CD4-positive, alpha-beta T cell (primary cell): ENCODE results near the gene MLIP. TPM values are rescaled to one million over a fixed set of nuclear protein-coding genes. Genes with fewer than 3 reads are reported as not detected.

ENCODE experiments used
- ATAC-seq: fragments of 200-7000 bp; cut with Tn5 transposase; one replicate; pipeline ENCODE4 v1.10.0; 2022; ENCODE audit warnings: mild to moderate bottlenecking; ENCODE audit not compliant: poor library complexity
- CTCF ChIA-PET: fragments of 350-600 bp; sonication (Branson Sonifier 250); formaldehyde crosslinking; loops from one replicate; lab custom pipeline; 2021; ENCODE audit warnings: antibody characterized with exemption, inconsistent platforms; lab: Charles Lee
- POLR2A ChIA-PET: fragments of 350-600 bp; sonication (Branson Sonifier 250); formaldehyde crosslinking; loops from one replicate; lab custom pipeline; 2021; ENCODE audit warnings: antibody characterized with exemption, inconsistent platforms; lab: Charles Lee
- DNase-seq, 14 experiments: peaks; one replicate each; pipeline ENCODE4 v3.0.0-alpha.2; 2013 to 2020; ENCODE audit warnings: mixed read lengths in 2 of 14
- H3K27ac ChIP-seq, 2 donors: one replicate each; pipeline versions ENCODE4 v1.5.1 to v1.7.0; 2013; ENCODE audit warnings: low read length in 2 of 2, low read depth in 1 of 2, mild to moderate bottlenecking in 1 of 2
- H3K27me3 ChIP-seq, 2 experiments: 1 replicate in 1 of 2; 2 replicates in 1 of 2; pipeline versions ENCODE4 v1.6.1 to v1.7.0; 2013; ENCODE audit warnings: low read length in 2 of 2, control low read depth in 1 of 2, mild to moderate bottlenecking in 1 of 2, moderate library complexity in 1 of 2; ENCODE audit not compliant: insufficient read depth in 2 of 2, control insufficient read depth in 1 of 2
- H3K36me3 ChIP-seq: one replicate; pipeline ENCODE4 v1.6.1; 2013; ENCODE audit warnings: low read length, control low read depth; ENCODE audit not compliant: insufficient read depth
- H3K4me1 ChIP-seq: one replicate; pipeline ENCODE4 v1.6.1; 2013; ENCODE audit warnings: low read length, control low read depth; ENCODE audit not compliant: insufficient read depth
- H3K4me3 ChIP-seq: one replicate; pipeline ENCODE4 v1.5.1; 2013; ENCODE audit warnings: mild to moderate bottlenecking, low read length, moderate library complexity
- H3K9me3 ChIP-seq, 2 experiments: 1 replicate in 1 of 2; 2 replicates in 1 of 2; pipeline versions ENCODE4 v1.6.1 to v1.7.0; 2013; ENCODE audit warnings: low read length in 2 of 2, mild to moderate bottlenecking in 2 of 2, control low read depth in 1 of 2, moderate library complexity in 1 of 2; ENCODE audit not compliant: control insufficient read depth in 1 of 2, insufficient read depth in 1 of 2
- H3K27ac Mint-ChIP-seq: one replicate; pipeline ENCODE4 v1.8.0; 2020; ENCODE audit warnings: mixed read lengths
- H3K27me3 Mint-ChIP-seq: one replicate; pipeline ENCODE4 v1.8.0; 2021; ENCODE audit warnings: mixed read lengths
- H3K36me3 Mint-ChIP-seq: one replicate; pipeline ENCODE4 v1.8.0; 2021; ENCODE audit warnings: low read depth, mixed read lengths
- H3K4me1 Mint-ChIP-seq: one replicate; pipeline ENCODE4 v1.8.0; 2021; ENCODE audit warnings: low read depth, mixed read lengths
- H3K4me3 Mint-ChIP-seq: one replicate; pipeline ENCODE4 v1.8.0; 2020; ENCODE audit warnings: mild to moderate bottlenecking, mixed read lengths
- H3K9me3 Mint-ChIP-seq: one replicate; pipeline ENCODE4 v1.8.0; 2020; ENCODE audit warnings: mixed read lengths
- intact Hi-C, 2 experiments: fragments of 100-400 bp; cut with DNase I in 1 of 2; cut with micrococcal nuclease in 1 of 2; formaldehyde crosslinking; loops; one replicate each; pipeline versions ENCODE4 v1.15.1 to v1.9.0; 2023 to 2025; cut with DNase I, micrococcal nuclease
- total RNA-seq, 174 experiments: library from RNA in 2 of 174; stranded (reverse) in 2 of 174; gene quantifications; one replicate each; pipeline ENCODE4 v1.2.3 and lab custom pipeline; 2021 to 2026
- TF ChIP-seq, protein P1 (sequence below): fragments of 200-600 bp; IDR thresholded peaks from one replicate; pipeline ENCODE4 v1.8.0; 2022; ENCODE audit warnings: antibody characterized with exemption, mild to moderate bottlenecking

MLIP gene
- total RNA-seq, 2 experiments from 2014 or later = not detected

DNA sequence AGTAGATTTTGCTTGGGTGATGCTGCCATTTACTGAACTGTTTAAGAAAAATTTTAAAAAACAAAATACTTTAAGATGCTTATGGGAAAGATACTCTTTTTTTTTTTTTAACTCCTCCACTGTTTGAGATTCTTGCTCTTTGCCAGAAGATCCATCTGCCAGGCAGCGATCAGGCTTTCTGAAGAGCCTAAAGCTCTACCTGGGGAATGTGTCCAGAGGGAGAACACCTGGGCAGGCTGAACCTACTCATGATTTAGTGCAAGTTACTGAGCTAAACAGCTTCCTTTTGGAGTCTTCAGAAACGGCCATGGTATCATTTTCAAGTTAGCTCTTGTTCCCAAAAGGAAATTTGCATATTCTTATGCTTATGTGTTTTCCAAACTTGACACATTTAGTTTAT lies 23.5 kb upstream of the MLIP start:
- peaks cover 6% of the 10 kb centered on the region for H3K27me3 Mint-ChIP-seq
- H3K9me3 ChIP-seq = no peaks in the 10 kb centered on the region
- H3K27ac Mint-ChIP-seq = no peak overlapping the region
- H3K27me3 ChIP-seq = no peaks in the 10 kb centered on the region
- no peak overlapping the region for H3K4me3 Mint-ChIP-seq
- no peaks in the 10 kb centered on the region for H3K9me3 Mint-ChIP-seq
- intact Hi-C loops = no loop called here
- TF ChIP-seq, protein P1, sequence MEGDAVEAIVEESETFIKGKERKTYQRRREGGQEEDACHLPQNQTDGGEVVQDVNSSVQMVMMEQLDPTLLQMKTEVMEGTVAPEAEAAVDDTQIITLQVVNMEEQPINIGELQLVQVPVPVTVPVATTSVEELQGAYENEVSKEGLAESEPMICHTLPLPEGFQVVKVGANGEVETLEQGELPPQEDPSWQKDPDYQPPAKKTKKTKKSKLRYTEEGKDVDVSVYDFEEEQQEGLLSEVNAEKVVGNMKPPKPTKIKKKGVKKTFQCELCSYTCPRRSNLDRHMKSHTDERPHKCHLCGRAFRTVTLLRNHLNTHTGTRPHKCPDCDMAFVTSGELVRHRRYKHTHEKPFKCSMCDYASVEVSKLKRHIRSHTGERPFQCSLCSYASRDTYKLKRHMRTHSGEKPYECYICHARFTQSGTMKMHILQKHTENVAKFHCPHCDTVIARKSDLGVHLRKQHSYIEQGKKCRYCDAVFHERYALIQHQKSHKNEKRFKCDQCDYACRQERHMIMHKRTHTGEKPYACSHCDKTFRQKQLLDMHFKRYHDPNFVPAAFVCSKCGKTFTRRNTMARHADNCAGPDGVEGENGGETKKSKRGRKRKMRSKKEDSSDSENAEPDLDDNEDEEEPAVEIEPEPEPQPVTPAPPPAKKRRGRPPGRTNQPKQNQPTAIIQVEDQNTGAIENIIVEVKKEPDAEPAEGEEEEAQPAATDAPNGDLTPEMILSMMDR = no peak
- ChIA-PET POLR2A (no interaction called here), CTCF (no interaction called here)
- DNase-seq = no peak
- no peaks in the 10 kb centered on the region for H3K36me3 Mint-ChIP-seq
- no peaks in the 10 kb centered on the region for H3K4me1 Mint-ChIP-seq
- no peak overlapping the region for H3K27ac ChIP-seq
- H3K36me3 ChIP-seq = no peaks in the 10 kb centered on the region
- no peak for ATAC-seq
- H3K4me3 ChIP-seq = no peak overlapping the region
- no peaks in the 10 kb centered on the region for H3K4me1 ChIP-seq

GRCh38 chr6:54093326-54093948 lies 17.8 kb upstream of the MLIP start:
- intact Hi-C loops = no loop called here
- H3K36me3 Mint-ChIP-seq = no peaks in the 10 kb centered on the region
- ATAC-seq = no peak
- no peaks in the 10 kb centered on the region for H3K27me3 ChIP-seq
- DNase-seq = no peak
- POLR2A ChIA-PET = no interaction called here
- no peaks in the 10 kb centered on the region for H3K9me3 ChIP-seq
- CTCF ChIA-PET = no interaction called here
- H3K4me1 Mint-ChIP-seq = no peaks in the 10 kb centered on the region
- H3K4me3 ChIP-seq = no peak overlapping the region
- TF ChIP-seq, protein P1 = no peak
- H3K27ac Mint-ChIP-seq = no peak overlapping the region
- no peaks in the 10 kb centered on the region for H3K4me1 ChIP-seq
- no peaks in the 10 kb centered on the region for H3K36me3 ChIP-seq
- H3K27me3 Mint-ChIP-seq = peaks cover 6% of the 10 kb centered on the region
- H3K4me3 Mint-ChIP-seq = no peak overlapping the region
- no peak overlapping the region for H3K27ac ChIP-seq
- no peaks in the 10 kb centered on the region for H3K9me3 Mint-ChIP-seq

DNA sequence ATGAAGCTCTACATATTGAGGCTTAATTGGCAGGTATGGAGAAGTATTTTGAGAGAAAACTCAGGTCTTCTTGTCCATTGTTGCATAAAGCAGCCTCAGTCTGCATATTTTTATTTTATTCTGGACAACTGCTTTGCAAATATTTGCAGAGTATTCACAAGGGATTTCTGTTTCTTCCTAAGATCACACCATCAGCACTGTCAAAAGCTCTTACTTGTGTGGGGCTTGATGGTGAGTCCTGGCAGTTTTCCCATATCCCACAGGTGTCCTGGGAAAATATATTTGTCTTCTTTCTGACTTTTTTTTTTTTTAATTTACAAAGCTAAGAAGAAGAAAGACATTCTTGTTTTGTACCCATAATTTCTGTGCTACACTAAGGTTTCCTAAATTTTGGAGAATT lies 16.9 kb upstream of the MLIP start:
- no peaks in the 10 kb centered on the region for H3K4me1 Mint-ChIP-seq
- no peak overlapping the region for H3K4me3 ChIP-seq
- POLR2A ChIA-PET = no interaction called here
- no peaks in the 10 kb centered on the region for H3K9me3 ChIP-seq
- no peaks in the 10 kb centered on the region for H3K9me3 Mint-ChIP-seq
- CTCF ChIA-PET = no interaction called here
- intact Hi-C loops = no loop called here
- H3K4me3 Mint-ChIP-seq = no peak overlapping the region
- no peaks in the 10 kb centered on the region for H3K27me3 ChIP-seq
- TF ChIP-seq, protein P1 = no peak
- H3K36me3 ChIP-seq = no peaks in the 10 kb centered on the region
- H3K36me3 Mint-ChIP-seq = no peaks in the 10 kb centered on the region
- DNase-seq = no peak
- no peaks in the 10 kb centered on the region for H3K4me1 ChIP-seq
- H3K27ac Mint-ChIP-seq = no peak overlapping the region
- no peak overlapping the region for H3K27ac ChIP-seq
- no peak for ATAC-seq
- H3K27me3 Mint-ChIP-seq = peaks cover 6% of the 10 kb centered on the region
